Fibroblast of lung (primary cell): ENCODE measurements around the gene SLC17A6. TPM values are rescaled to one million over a fixed set of nuclear protein-coding genes. Genes with fewer than 3 reads are reported as not detected.

Experiments
- DNase-seq, 2 donors: peaks; one replicate each; pipeline versions ENCODE4 v3.0.0 to v3.0.0-alpha.2; 2010; ENCODE audit warnings: low read depth in 2 of 2
- H2AFZ ChIP-seq: 2 replicates; pipeline ENCODE4 v1.5.1; 2012; ENCODE audit warnings: low read length, control low read depth, inconsistent platforms
- H3K27ac ChIP-seq: 2 replicates; pipeline ENCODE4 v1.5.1; 2011; ENCODE audit warnings: low read length, control low read depth; ENCODE audit not compliant: insufficient read depth
- H3K27me3 ChIP-seq: 2 replicates; pipeline ENCODE4 v1.5.1; 2011; ENCODE audit warnings: mild to moderate bottlenecking, low read length; ENCODE audit not compliant: control insufficient read depth, insufficient read depth
- H3K36me3 ChIP-seq: 2 replicates; pipeline ENCODE4 v1.5.1; 2011; ENCODE audit warnings: low read length; ENCODE audit not compliant: control insufficient read depth, insufficient read depth
- H3K4me1 ChIP-seq: 2 replicates; pipeline ENCODE4 v1.5.1; 2011; ENCODE audit warnings: low read length; ENCODE audit not compliant: control insufficient read depth, insufficient read depth; ENCODE audit errors: extremely low read depth
- H3K4me2 ChIP-seq: 2 replicates; pipeline ENCODE4 v1.5.1; 2011; ENCODE audit warnings: low read length, control low read depth; ENCODE audit not compliant: insufficient read depth; ENCODE audit errors: extremely low read depth
- H3K4me3 ChIP-seq, 4 experiments: fragments of 200-600 bp in 1 of 4; sonication (generic) in 1 of 4; replicated peaks in 1 of 4; 2 replicates each; pipeline ENCODE4 v1.5.1; 2011 to 2016; ENCODE audit warnings: low read length in 4 of 4, low read depth in 3 of 4, mild to moderate bottlenecking in 3 of 4, control low read depth in 2 of 4, inconsistent platforms in 1 of 4, mixed read lengths in 1 of 4; ENCODE audit not compliant: insufficient read depth in 1 of 4; ENCODE audit errors: control extremely low read depth in 1 of 4
- H3K79me2 ChIP-seq: 2 replicates; pipeline ENCODE4 v1.5.1; 2012; ENCODE audit warnings: mild to moderate bottlenecking, low read length, inconsistent platforms; ENCODE audit not compliant: control insufficient read depth, insufficient read depth
- H3K9ac ChIP-seq: 2 replicates; pipeline ENCODE4 v1.5.1; 2011; ENCODE audit warnings: mild to moderate bottlenecking, low read length, control low read depth; ENCODE audit not compliant: insufficient read depth
- H3K9me3 ChIP-seq: 2 replicates; pipeline ENCODE4 v1.5.1; 2012; ENCODE audit warnings: low read depth, low read length; ENCODE audit not compliant: control insufficient read depth, insufficient read depth
- H4K20me1 ChIP-seq: 2 replicates; pipeline ENCODE4 v1.5.1; 2011; ENCODE audit warnings: low read length; ENCODE audit not compliant: control insufficient read depth, insufficient read depth; ENCODE audit errors: extremely low read depth
- EZH2 ChIP-seq: IDR thresholded peaks from 2 replicates; pipeline ENCODE4 v1.5.1; 2012; ENCODE audit warnings: low read length, control low read depth, mild to moderate bottlenecking; ENCODE audit errors: missing control alignments
- polyA plus RNA-seq, 2 donors: library from polyadenylated mRNA; depleted of rRNA in 1 of 2; stranded (reverse) in 1 of 2; unstranded in 1 of 2; fragments of >200 nt; gene quantifications; 2 replicates each; pipeline ENCODE4 v1.2.1, GENCODE V29; 2011 to 2012; ENCODE audit warnings: missing spikeins in 1 of 2
- total RNA-seq: library from RNA; depleted of rRNA; stranded (reverse); fragments of >200 nt; gene quantifications from 2 replicates; pipeline ENCODE4 v1.2.1, GENCODE V29; 2014
- TF ChIP-seq, protein P1 (sequence below), 2 donors: IDR thresholded peaks in 1 of 2; conservative IDR thresholded peaks in 1 of 2; 1 replicate in 1 of 2; 2 replicates in 1 of 2; pipeline ENCODE4 v1.5.1; 2011 to 2012; ENCODE audit warnings: low read length in 2 of 2, control low read depth in 1 of 2, inconsistent platforms in 1 of 2, low read depth in 1 of 2, mild to moderate bottlenecking in 1 of 2

SLC17A6 gene
- total and polyA plus RNA-seq, 2 donors (not counting 1 experiment from before 2014, with no cell fraction given): not detected

DNA sequence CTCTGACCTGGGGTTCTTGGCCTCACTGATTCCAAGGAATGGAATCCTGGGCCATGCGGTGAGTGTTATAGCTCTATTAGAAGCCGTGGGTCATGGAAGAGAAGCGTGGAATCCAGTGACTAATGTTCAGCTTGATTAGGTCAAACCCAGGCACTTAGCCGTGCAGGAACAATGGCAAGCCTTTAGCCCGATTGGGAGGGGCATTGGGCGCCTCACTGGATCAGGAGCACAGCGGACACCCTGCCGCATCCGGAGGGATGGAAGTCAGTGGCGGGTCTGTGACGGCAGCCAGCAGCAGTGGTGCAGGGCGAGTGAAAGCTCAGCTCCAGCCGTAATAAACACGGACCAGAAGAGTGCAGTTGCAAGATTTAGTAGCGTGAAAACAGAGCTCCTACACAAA is 20.5 kb upstream of the SLC17A6 start:
- no peaks in the 10 kb centered on the region for H3K9me3 ChIP-seq
- H3K4me1 ChIP-seq: no peaks in the 10 kb centered on the region
- no peak for TF ChIP-seq EZH2
- TF ChIP-seq, protein P1, sequence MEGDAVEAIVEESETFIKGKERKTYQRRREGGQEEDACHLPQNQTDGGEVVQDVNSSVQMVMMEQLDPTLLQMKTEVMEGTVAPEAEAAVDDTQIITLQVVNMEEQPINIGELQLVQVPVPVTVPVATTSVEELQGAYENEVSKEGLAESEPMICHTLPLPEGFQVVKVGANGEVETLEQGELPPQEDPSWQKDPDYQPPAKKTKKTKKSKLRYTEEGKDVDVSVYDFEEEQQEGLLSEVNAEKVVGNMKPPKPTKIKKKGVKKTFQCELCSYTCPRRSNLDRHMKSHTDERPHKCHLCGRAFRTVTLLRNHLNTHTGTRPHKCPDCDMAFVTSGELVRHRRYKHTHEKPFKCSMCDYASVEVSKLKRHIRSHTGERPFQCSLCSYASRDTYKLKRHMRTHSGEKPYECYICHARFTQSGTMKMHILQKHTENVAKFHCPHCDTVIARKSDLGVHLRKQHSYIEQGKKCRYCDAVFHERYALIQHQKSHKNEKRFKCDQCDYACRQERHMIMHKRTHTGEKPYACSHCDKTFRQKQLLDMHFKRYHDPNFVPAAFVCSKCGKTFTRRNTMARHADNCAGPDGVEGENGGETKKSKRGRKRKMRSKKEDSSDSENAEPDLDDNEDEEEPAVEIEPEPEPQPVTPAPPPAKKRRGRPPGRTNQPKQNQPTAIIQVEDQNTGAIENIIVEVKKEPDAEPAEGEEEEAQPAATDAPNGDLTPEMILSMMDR (conservative IDR thresholded peaks at IDR 0.05 in 1 of 2, IDR thresholded peaks at IDR 0.05 in 1 of 2; ENCODE audit: low read depth in 1 of 2, low read length in 2 of 2): no peak
- H3K9ac ChIP-seq: no peak overlapping the region
- H2AFZ ChIP-seq: no peak overlapping the region
- DNase-seq: no peak
- H3K27me3 ChIP-seq: no peaks in the 10 kb centered on the region
- no peaks in the 10 kb centered on the region for H4K20me1 ChIP-seq
- no peak overlapping the region for H3K27ac ChIP-seq
- no peak overlapping the region for H3K4me3 ChIP-seq
- no peak overlapping the region for H3K4me2 ChIP-seq
- no peaks in the 10 kb centered on the region for H3K36me3 ChIP-seq
- H3K79me2 ChIP-seq: no peaks in the 10 kb centered on the region

DNA sequence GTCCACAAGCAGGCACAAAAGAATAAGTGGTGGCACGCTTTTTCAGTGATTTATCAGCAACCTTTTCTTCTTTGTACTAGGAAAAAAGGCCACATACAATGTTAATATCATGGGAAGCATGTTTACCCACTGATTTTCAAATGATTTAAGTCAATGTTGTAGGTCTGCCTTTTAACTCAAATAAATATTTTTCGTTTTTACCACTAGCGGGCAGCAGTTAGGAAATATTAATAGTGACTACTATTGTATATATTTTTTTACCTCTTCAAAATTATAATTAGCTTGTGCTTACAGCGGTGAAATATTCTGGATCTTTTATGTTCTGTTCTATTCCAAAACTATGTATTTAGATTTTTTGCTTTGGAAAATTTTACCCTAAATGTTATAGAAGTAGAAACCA is 6.4 kb upstream of the SLC17A6 start:
- Histone ChIP-seq H3K4me3 (no peak overlapping the region), H3K36me3 (no peaks in the 10 kb centered on the region), H3K79me2 (no peaks in the 10 kb centered on the region), H4K20me1 (no peaks in the 10 kb centered on the region), H3K9ac (no peak overlapping the region), H3K4me2 (no peak overlapping the region), H3K9me3 (no peaks in the 10 kb centered on the region), H2AFZ (no peak overlapping the region), H3K27me3 (no peaks in the 10 kb centered on the region), H3K27ac (no peak overlapping the region), H3K4me1 (no peaks in the 10 kb centered on the region)
- no peak for DNase-seq
- TF ChIP-seq EZH2: no peak
- TF ChIP-seq, protein P1 (conservative IDR thresholded peaks at IDR 0.05 in 1 of 2, IDR thresholded peaks at IDR 0.05 in 1 of 2; ENCODE audit: low read depth in 1 of 2, low read length in 2 of 2): no peak

DNA sequence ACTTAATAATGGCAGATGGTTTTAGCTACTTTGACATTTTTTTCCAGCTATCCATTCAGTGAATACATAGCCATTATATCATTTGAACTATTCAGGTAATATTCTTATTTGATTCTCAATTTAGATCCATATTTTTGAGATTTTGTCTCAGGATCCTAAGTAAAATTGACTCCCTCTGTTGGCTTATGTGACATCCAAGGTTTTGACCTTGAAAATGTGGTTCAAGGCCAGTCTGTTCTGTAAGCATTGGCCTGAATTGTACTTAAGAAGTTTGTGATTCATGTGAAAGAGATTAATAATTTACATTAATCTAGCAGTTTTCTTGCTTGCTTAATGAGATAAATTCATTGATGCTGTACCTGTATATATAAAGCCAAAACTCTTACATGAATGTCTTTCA is 1.6 kb upstream of the SLC17A6 start:
- H3K9me3 ChIP-seq: no peaks in the 10 kb centered on the region
- H3K4me1 ChIP-seq: no peaks in the 10 kb centered on the region
- H3K4me3 ChIP-seq: no peak overlapping the region
- no peak for DNase-seq
- H3K27ac ChIP-seq: no peak overlapping the region
- TF ChIP-seq, protein P1 (conservative IDR thresholded peaks at IDR 0.05 in 1 of 2, IDR thresholded peaks at IDR 0.05 in 1 of 2; ENCODE audit: low read depth in 1 of 2, low read length in 2 of 2): no peak
- TF ChIP-seq EZH2: no peak
- no peak overlapping the region for H2AFZ ChIP-seq
- no peaks in the 10 kb centered on the region for H4K20me1 ChIP-seq
- no peak overlapping the region for H3K9ac ChIP-seq
- H3K27me3 ChIP-seq: peaks cover 18% of the 10 kb centered on the region
- H3K36me3 ChIP-seq: no peaks in the 10 kb centered on the region
- H3K79me2 ChIP-seq: no peaks in the 10 kb centered on the region
- no peak overlapping the region for H3K4me2 ChIP-seq
